GM12878 (cell line): ENCODE results near the gene RTEL1. TPM values are rescaled to one million over a fixed set of nuclear protein-coding genes. Genes with fewer than 3 reads are reported as not detected.
A peak's percentile ranks its signal among the peaks of the same experiment; 100 is the strongest.

Source experiments
- ASH2L ChIP-seq: fragments of 300-600, 200-600 bp; sonication (generic); IDR thresholded peaks from 2 replicates; pipeline ENCODE4 v1.6.1; 2017; ENCODE audit warnings: low read depth, mild to moderate bottlenecking, borderline replicate concordance
- BHLHE40 ChIP-seq, 2 experiments: fragments of 450-650 bp in 1 of 2; IDR thresholded peaks; 2 replicates each; pipeline ENCODE4 v1.6.1; 2011 to 2017; ENCODE audit warnings: low read depth in 2 of 2, borderline replicate concordance in 1 of 2, improper control_type of control experiment in 1 of 2, low read length in 1 of 2, mild to moderate bottlenecking in 1 of 2
- BRCA1 ChIP-seq: IDR thresholded peaks from 2 replicates; pipeline ENCODE4 v1.6.1; 2011; ENCODE audit warnings: low read depth, low read length, improper control_type of control experiment
- CBX5 ChIP-seq: sonication (generic); IDR thresholded peaks from 2 replicates; pipeline ENCODE4 v1.6.1; 2016; ENCODE audit warnings: low read depth, moderate library complexity, mild to moderate bottlenecking, inconsistent platforms
- CEBPB ChIP-seq, 2 experiments: fragments of 150-350 bp in 1 of 2; IDR thresholded peaks; 2 replicates each; pipeline ENCODE4 v1.6.1; 2012 to 2014; ENCODE audit warnings: low read depth in 2 of 2, low read length in 2 of 2, borderline replicate concordance in 1 of 2, inconsistent platforms in 1 of 2
- CREM ChIP-seq: IDR thresholded peaks from 2 replicates; pipeline ENCODE4 v1.6.1; 2014; ENCODE audit warnings: antibody characterized with exemption, low read depth
- EED ChIP-seq: sonication (generic); IDR thresholded peaks from 2 replicates; pipeline ENCODE4 v1.6.1; 2016; ENCODE audit warnings: antibody characterized with exemption, low read depth
- EGR1 ChIP-seq, 2 experiments: IDR thresholded peaks; 1 replicate in 1 of 2; 2 replicates in 1 of 2; pipeline ENCODE4 v1.6.1; 2011 to 2012; ENCODE audit warnings: low read depth in 2 of 2, low read length in 2 of 2, borderline replicate concordance in 1 of 2, mild to moderate bottlenecking in 1 of 2, moderate library complexity in 1 of 2
- ESRRA ChIP-seq: IDR thresholded peaks from 2 replicates; pipeline ENCODE4 v1.6.1; 2012; ENCODE audit warnings: mild to moderate bottlenecking, low read length, improper control_type of control experiment
- ETV6 ChIP-seq, 2 experiments: fragments of 450-650 bp in 1 of 2; IDR thresholded peaks in 1 of 2; conservative IDR thresholded peaks in 1 of 2; 2 replicates each; pipeline ENCODE4 v1.6.1; 2014; ENCODE audit warnings: antibody characterized with exemption in 1 of 2, borderline replicate concordance in 1 of 2, low read depth in 1 of 2, mild to moderate bottlenecking in 1 of 2, moderate library complexity in 1 of 2
- GABPA ChIP-seq: IDR thresholded peaks from 2 replicates; pipeline ENCODE4 v1.6.1; 2014; ENCODE audit warnings: antibody characterized with exemption, low read depth, mild to moderate bottlenecking, inconsistent platforms
- HDGF ChIP-seq: fragments of 450-650 bp; IDR thresholded peaks from 2 replicates; pipeline ENCODE4 v1.6.1; 2016; ENCODE audit warnings: antibody characterized with exemption
- IRF5 ChIP-seq: fragments of 450-650 bp; IDR thresholded peaks from 2 replicates; pipeline ENCODE4 v1.6.1; 2017; ENCODE audit warnings: borderline replicate concordance
- LARP7 ChIP-seq: fragments of 450-650 bp; IDR thresholded peaks from 2 replicates; pipeline ENCODE4 v1.6.1; 2017; ENCODE audit warnings: mild to moderate bottlenecking
- MEF2A ChIP-seq: IDR thresholded peaks from 2 replicates; pipeline ENCODE4 v1.6.1; 2011; ENCODE audit warnings: low read depth, mild to moderate bottlenecking, low read length, moderate library complexity; ENCODE audit not compliant: insufficient read depth
- NR2F1 ChIP-seq: fragments of 450-650 bp; conservative IDR thresholded peaks from 2 replicates; pipeline ENCODE4 v1.6.1; 2017; ENCODE audit warnings: mild to moderate bottlenecking
- POU2F2 ChIP-seq: IDR thresholded peaks from 3 replicates; pipeline ENCODE4 v1.6.1; 2011; ENCODE audit warnings: low read depth, mild to moderate bottlenecking, low read length, borderline replicate concordance
- SUZ12 ChIP-seq: fragments of 200-600 bp; sonication (generic); IDR thresholded peaks from one replicate; pipeline ENCODE4 v1.6.1; 2018; ENCODE audit warnings: antibody characterized with exemption, mild to moderate bottlenecking; ENCODE audit not compliant: unreplicated experiment
- YY1 ChIP-seq: IDR thresholded peaks from 2 replicates; pipeline ENCODE4 v1.6.1; 2011; ENCODE audit warnings: low read depth, mild to moderate bottlenecking, low read length
- ZNF217 ChIP-seq: fragments of 450-650 bp; IDR thresholded peaks from 2 replicates; pipeline ENCODE4 v1.6.1; 2017; ENCODE audit warnings: antibody characterized with exemption, mild to moderate bottlenecking
- polyA plus RNA-seq, 11 experiments: library from polyadenylated mRNA; depleted of rRNA in 4 of 11; unstranded in 6 of 11; stranded (reverse) in 5 of 11; fragments of >200 nt; fragmentation: Nextera tagmentation in 4 of 11; fragmentation: Illumina TruSeq in 1 of 11; extraction: Ambion mirVana in 4 of 11; extraction: Trizol in 1 of 11; gene quantifications; 1 replicate in 1 of 11; 2 replicates in 10 of 11; pipeline versions ENCODE4 v1.2.1 to v1.2.3, GENCODE V29; 2011 to 2016; ENCODE audit warnings: inconsistent platforms in 2 of 11, missing spikeins in 2 of 11, low read depth in 1 of 11
- total RNA-seq, 4 experiments: library from RNA; depleted of rRNA in 3 of 4; stranded (reverse); fragments of >200 nt in 3 of 4; fragmentation: Illumina TruSeq in 1 of 4; extraction: Trizol in 1 of 4; gene quantifications; 2 replicates each; pipeline versions ENCODE4 v1.2.1 to v1.2.3, GENCODE V29; 2013 to 2021
- TF ChIP-seq, protein P1 (sequence below): IDR thresholded peaks from 2 replicates; pipeline ENCODE4 v1.6.1; 2011; ENCODE audit warnings: low read depth, low read length, improper control_type of control experiment, borderline replicate concordance
- TF ChIP-seq, protein P2 (sequence below): IDR thresholded peaks from 2 replicates; pipeline ENCODE4 v1.6.1; 2012; ENCODE audit warnings: low read depth, low read length, improper control_type of control experiment
- TF ChIP-seq, protein P3 (sequence below): fragments of 150-350 bp; IDR thresholded peaks from 2 replicates; pipeline ENCODE4 v1.6.1; 2014; ENCODE audit warnings: mild to moderate bottlenecking, low read depth, low read length

The RTEL1 gene
- total and polyA plus RNA-seq, 10 of the 15 experiments (the other 5 are each of a cell fraction or from before 2014, with no cell fraction given) = 0.40 to 37.2 (median 15.6) TPM; not detected in 1

GRCh38 chr20:63635431-63636141 lies 22.5 kb upstream of the RTEL1 start (continued):
- no peak for TF ChIP-seq CEBPB (IDR thresholded peaks at IDR 0.05; ENCODE audit: borderline replicate concordance in 1 of 2, low read depth in 2 of 2, low read length in 2 of 2)
- TF ChIP-seq, protein P1, sequence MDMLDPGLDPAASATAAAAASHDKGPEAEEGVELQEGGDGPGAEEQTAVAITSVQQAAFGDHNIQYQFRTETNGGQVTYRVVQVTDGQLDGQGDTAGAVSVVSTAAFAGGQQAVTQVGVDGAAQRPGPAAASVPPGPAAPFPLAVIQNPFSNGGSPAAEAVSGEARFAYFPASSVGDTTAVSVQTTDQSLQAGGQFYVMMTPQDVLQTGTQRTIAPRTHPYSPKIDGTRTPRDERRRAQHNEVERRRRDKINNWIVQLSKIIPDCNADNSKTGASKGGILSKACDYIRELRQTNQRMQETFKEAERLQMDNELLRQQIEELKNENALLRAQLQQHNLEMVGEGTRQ = peak; percentile 53
- TF ChIP-seq SUZ12 = no peak
- TF ChIP-seq BHLHE40 (IDR thresholded peaks at IDR 0.05; ENCODE audit: borderline replicate concordance in 1 of 2, low read depth in 2 of 2, low read length in 1 of 2) = peak; percentile 95 to 100
- TF ChIP-seq POU2F2 = no peak
- TF ChIP-seq ASH2L = no peak
- TF ChIP-seq, protein P2, sequence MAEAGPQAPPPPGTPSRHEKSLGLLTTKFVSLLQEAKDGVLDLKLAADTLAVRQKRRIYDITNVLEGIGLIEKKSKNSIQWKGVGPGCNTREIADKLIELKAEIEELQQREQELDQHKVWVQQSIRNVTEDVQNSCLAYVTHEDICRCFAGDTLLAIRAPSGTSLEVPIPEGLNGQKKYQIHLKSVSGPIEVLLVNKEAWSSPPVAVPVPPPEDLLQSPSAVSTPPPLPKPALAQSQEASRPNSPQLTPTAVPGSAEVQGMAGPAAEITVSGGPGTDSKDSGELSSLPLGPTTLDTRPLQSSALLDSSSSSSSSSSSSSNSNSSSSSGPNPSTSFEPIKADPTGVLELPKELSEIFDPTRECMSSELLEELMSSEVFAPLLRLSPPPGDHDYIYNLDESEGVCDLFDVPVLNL = no peak
- no peak for TF ChIP-seq ETV6 (conservative IDR thresholded peaks at IDR 0.05 in 1 of 2, IDR thresholded peaks at IDR 0.05 in 1 of 2; ENCODE audit: borderline replicate concordance in 1 of 2, low read depth in 1 of 2)
- TF ChIP-seq HDGF = no peak
- TF ChIP-seq NR2F1 = peak; percentile 97
- no peak for TF ChIP-seq GABPA
- no peak for TF ChIP-seq ESRRA
- no peak for TF ChIP-seq EGR1 (IDR thresholded peaks at IDR 0.05; ENCODE audit: borderline replicate concordance in 1 of 2, low read depth in 2 of 2, low read length in 2 of 2)
- 0 out of 2 replicates have a peak, but pooled peaks have one; percentile 27 for TF ChIP-seq EED
- TF ChIP-seq BRCA1 = no peak
- TF ChIP-seq, protein P3, sequence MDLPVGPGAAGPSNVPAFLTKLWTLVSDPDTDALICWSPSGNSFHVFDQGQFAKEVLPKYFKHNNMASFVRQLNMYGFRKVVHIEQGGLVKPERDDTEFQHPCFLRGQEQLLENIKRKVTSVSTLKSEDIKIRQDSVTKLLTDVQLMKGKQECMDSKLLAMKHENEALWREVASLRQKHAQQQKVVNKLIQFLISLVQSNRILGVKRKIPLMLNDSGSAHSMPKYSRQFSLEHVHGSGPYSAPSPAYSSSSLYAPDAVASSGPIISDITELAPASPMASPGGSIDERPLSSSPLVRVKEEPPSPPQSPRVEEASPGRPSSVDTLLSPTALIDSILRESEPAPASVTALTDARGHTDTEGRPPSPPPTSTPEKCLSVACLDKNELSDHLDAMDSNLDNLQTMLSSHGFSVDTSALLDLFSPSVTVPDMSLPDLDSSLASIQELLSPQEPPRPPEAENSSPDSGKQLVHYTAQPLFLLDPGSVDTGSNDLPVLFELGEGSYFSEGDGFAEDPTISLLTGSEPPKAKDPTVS = no peak
- TF ChIP-seq YY1 = no peak
- TF ChIP-seq LARP7 = peak; percentile 44; the same call in 1 of the 2 replicates
- TF ChIP-seq CREM = peak; percentile 51; the same call in 1 of the 2 replicates
- no peak for TF ChIP-seq CBX5
- no peak for TF ChIP-seq MEF2A
- no peak for TF ChIP-seq IRF5
- no peak for TF ChIP-seq ZNF217
